ENCODE data around the gene DHFR2. TPM values are rescaled to one million over a fixed set of nuclear protein-coding genes. Genes with fewer than 3 reads are reported as not detected.

DHFR2 gene
- total and polyA plus RNA-seq, 2 of the 4 experiments (the other 2 are of a cell fraction) = 1.1 to 2.3 TPM

DNA sequence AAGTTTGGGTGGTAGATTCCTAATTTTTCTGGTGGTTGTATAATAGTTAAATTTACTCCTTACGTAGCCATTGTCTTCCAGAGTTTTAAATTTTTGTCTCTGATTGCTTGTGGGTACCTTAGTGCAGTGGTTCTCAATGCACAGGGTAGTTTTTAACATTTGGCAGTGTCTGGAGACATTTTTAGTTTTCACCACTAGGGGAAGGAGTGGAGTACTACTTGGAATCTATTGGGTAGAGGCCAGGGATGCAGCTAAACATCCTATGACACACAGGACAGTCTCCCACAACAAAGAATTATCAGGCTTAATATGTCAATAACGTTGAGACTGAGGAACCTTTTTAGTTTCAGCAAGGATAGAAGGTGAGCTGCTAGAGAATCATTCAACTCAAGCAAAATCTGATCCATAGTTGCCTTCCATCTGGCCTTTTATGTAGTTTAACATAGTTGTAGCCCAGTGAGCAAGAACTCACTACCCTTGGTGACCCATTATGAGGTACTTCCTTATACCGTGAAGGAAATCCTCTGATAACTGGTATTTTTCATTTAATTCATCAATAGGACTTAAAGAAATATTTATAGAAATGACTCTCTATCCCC is 25.7 kb downstream of the DHFR2 start:
- DNase-seq = peak; percentile 62
- no peak overlapping the region for H3K4me3 ChIP-seq (ENCODE audit: insufficient read depth, low read depth, low read length)
- H3K14ac ChIP-seq (replicated peaks; ENCODE audit: low read depth, low read length) = no peak overlapping the region
- no peak overlapping the region for H3K4ac ChIP-seq (ENCODE audit: low read depth, low read length)
- H3K9me1 ChIP-seq (ENCODE audit: insufficient read depth, low read length) = no peaks in the 10 kb centered on the region
- dilution Hi-C loops (cut with HindIII; ENCODE audit: low sequenced_read_pairs, unreplicated experiment) (no loop called here), in situ Hi-C loops (cut with MboI; ENCODE audit: low sequenced_read_pairs) (no loop called here), intact Hi-C loops (cut with micrococcal nuclease) (no loop called here)
- peaks cover 2% of the 10 kb centered on the region; the same call in 1 of the 2 replicates for H3K36me3 ChIP-seq (ENCODE audit: control insufficient read depth, insufficient read depth, low read length)
- H3K9ac ChIP-seq (ENCODE audit: low read depth, low read length) = no peak overlapping the region
- no peak overlapping the region for H2BK20ac ChIP-seq (ENCODE audit: low read depth, low read length)
- no peaks in the 10 kb centered on the region for H3K27me3 ChIP-seq (ENCODE audit: control insufficient read depth, insufficient read depth, low read length)
- H3K79me1 ChIP-seq (ENCODE audit: low read depth in 1 of 2, low read length in 2 of 2) = no peaks in the 10 kb centered on the region
- TF ChIP-seq NFE2L2 (IDR thresholded peaks at IDR 0.05; ENCODE audit: low read depth, low read length) (no peak), SMC3 (IDR thresholded peaks at IDR 0.05; ENCODE audit: low read depth, low read length) (no peak), RAD21 (IDR thresholded peaks at IDR 0.05; ENCODE audit: low read length) (peak; percentile 14; the same call in 1 of the 2 replicates), BHLHE40 (IDR thresholded peaks at IDR 0.05; ENCODE audit: low read depth, low read length) (no peak), FOS (IDR thresholded peaks at IDR 0.05; ENCODE audit: low read depth, low read length) (no peak), CTCF (conservative IDR thresholded peaks at IDR 0.05; ENCODE audit: low read depth, low read length) (peak; percentile 47)
- peak; percentile 72; the same call in 1 of the 2 replicates for ATAC-seq (ENCODE audit: low read depth)
- H3K4me1 ChIP-seq (ENCODE audit: control insufficient read depth, insufficient read depth, low read length) = no peaks in the 10 kb centered on the region
- H3K56ac ChIP-seq (ENCODE audit: extremely low read depth, insufficient read depth, low read length) = no peak overlapping the region
- no peak overlapping the region for H3K18ac ChIP-seq (ENCODE audit: low read depth, low read length)
- H2BK120ac ChIP-seq (ENCODE audit: low read depth, low read length) = no peak overlapping the region
- ChIA-PET CTCF (interaction anchor here (0.8 to 1.0 kb wide), 2 partner anchors 9 to 20 kb away, joined by 3 to 5 read pairs; partner anchors contain the start of gene STX19), POLR2A (ENCODE audit: unreplicated experiment) (interaction anchor here (0.5 kb wide), 1 partner anchor 63 kb away, joined by 3 read pairs; the partner anchor contains the start of gene PROS1)
- H2AFZ ChIP-seq (replicated peaks; ENCODE audit: low read length, poor library complexity) = no peak overlapping the region
- H2BK15ac ChIP-seq (ENCODE audit: low read depth, low read length) = no peak overlapping the region
- no peak overlapping the region for H4K8ac ChIP-seq (ENCODE audit: low read depth in 2 of 2, low read length in 2 of 2)
- no TSS peak for BruUV-seq (replicated peaks)
- no peak overlapping the region for H2AK5ac ChIP-seq (ENCODE audit: low read depth, low read length)
- no CpG with 5 or more reads among the region's 3 CpGs for WGBS, 2 experiments (ENCODE audit: extremely low coverage in 2 of 2, insufficient read length in 1 of 2)
- no peak overlapping the region for H3K4me2 ChIP-seq (ENCODE audit: low read depth, low read length)
- H3K27ac ChIP-seq (ENCODE audit: insufficient read depth, low read length) = no peak overlapping the region
- H3K9me3 ChIP-seq (ENCODE audit: control insufficient read depth, insufficient read depth, low read length) = no peaks in the 10 kb centered on the region
- no peak overlapping the region for H2BK5ac ChIP-seq (ENCODE audit: low read depth, low read length, poor library complexity, severe bottlenecking)
- no peak overlapping the region for H4K91ac ChIP-seq (ENCODE audit: insufficient read depth, low read depth, low read length)
- no peaks in the 10 kb centered on the region for H4K20me1 ChIP-seq (ENCODE audit: insufficient read depth, low read length)
- no peak overlapping the region for H2AK9ac ChIP-seq (replicated peaks; ENCODE audit: low read depth, low read length, poor library complexity)
- H4K5ac ChIP-seq (ENCODE audit: low read depth, low read length) = no peak overlapping the region
- no peak overlapping the region for H3K23ac ChIP-seq (ENCODE audit: low read depth, low read length)

Data from IMR-90 (cell line).